ENCODE measurements around the gene ALKBH7. TPM values are rescaled to one million over a fixed set of nuclear protein-coding genes. Genes with fewer than 3 reads are reported as not detected.

Gene ALKBH7
- total RNA-seq, 1 experiment from 2014 or later, result 27.2 TPM

DNA sequence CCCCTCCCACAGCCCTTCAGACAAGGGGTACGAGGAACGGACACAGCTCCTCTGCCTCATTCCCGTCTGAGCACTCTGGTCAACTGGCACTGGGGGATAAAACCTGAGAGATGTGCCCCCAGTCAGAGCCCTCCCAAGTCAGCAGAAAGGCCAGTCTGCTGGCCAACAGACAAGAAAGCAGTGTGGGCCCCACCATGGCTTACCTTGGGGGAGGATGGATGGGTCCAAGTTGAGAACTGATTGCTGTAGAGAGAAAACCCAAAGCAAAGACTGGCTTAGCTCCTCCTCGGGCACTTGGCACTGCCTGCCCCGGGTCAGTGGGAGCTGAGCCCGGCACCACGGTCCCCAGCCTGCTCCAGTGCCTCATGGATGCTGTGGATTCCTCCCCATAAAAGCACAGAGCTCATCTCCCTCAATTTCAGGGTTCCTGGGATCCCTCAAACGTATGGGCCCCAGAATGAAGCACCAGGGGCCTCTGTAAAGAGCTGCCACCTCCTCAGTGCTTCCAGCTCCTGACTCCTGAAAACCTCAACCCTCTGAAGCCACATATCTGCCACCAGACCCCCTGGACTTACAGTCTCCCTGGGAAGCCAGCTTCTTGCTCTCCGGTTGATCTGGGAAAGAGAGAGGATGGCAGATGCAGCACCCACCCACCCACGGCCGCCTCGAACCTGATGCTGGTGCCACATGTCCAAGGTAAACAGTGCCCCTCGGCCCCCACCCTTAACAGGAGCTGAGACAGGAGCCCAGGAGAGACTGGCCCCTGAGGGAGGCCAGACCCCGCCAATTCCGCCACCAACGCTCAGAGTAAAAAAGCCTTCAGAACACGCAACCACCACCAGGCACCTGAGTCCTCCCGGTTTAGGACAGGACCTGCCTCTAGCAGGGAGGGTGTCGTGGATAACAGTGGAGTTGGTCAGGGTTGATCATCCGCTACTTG, 48.8 kb downstream of the ALKBH7 start:
- intact Hi-C loops (cut with micrococcal nuclease; ENCODE audit: unreplicated experiment), result no loop called here
- Mint-ChIP-seq H3K27me3 (ENCODE audit: unreplicated experiment) (no peaks in the 10 kb centered on the region), H3K9me3 (ENCODE audit: low read depth, unreplicated experiment) (no peaks in the 10 kb centered on the region), H3K36me3 (ENCODE audit: insufficient read depth, unreplicated experiment) (peaks cover 46% of the 10 kb centered on the region), H3K27ac (ENCODE audit: unreplicated experiment) (no peak overlapping the region), H3K4me3 (ENCODE audit: low read depth, unreplicated experiment) (no peak overlapping the region), H3K4me1 (ENCODE audit: low read depth, unreplicated experiment) (no peaks in the 10 kb centered on the region)
- no TSS peak for BruUV-seq (replicated peaks)
- DNase-seq, result no peak
- CTCF ChIA-PET, result interaction anchor here (0.6 kb wide), 1 partner anchor 713 kb away, joined by 4 read pairs; no protein-coding TSS in a partner anchor
- TF ChIP-seq CTCF (IDR thresholded peaks at IDR 0.05; ENCODE audit: unreplicated experiment), result no peak

DNA sequence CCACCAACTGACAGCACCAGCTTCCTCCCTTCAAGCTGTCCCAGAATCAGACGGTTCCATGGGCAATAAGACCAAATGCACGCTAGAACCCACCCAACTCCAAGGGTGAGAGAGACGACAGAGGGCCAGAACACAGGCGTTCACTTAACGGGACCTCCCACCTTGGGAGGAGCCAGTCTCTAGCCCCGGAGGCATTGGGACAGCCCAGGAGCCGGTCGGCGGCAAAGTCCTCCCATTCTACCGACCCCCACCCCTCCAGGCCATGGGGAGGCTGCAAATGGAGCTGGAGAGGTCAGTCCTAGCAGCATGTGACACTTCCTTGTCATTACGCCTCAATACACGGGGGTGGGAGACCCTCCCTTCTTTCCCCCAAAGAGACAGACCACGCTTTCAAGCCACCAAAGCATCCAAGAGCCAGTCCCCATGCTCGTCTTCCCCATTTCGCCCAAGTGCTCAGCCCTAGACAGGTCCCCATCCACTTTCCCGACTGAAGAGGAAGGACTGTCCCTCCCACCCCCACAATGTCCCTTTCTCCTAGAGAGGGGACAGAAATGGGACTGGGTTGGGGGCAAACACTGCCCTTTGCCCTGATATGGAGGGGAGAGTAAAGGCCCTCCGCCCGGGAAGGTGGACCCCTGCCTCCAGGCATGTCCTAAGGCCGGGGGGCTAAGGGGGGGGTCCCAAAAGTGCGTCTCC, 51.1 kb downstream of the ALKBH7 start:
- Mint-ChIP-seq H3K4me1 (ENCODE audit: low read depth, unreplicated experiment) (no peaks in the 10 kb centered on the region), H3K36me3 (ENCODE audit: insufficient read depth, unreplicated experiment) (peaks cover 40% of the 10 kb centered on the region), H3K27me3 (ENCODE audit: unreplicated experiment) (no peaks in the 10 kb centered on the region), H3K4me3 (ENCODE audit: low read depth, unreplicated experiment) (peak overlapping the region; percentile 87), H3K9me3 (ENCODE audit: low read depth, unreplicated experiment) (no peaks in the 10 kb centered on the region), H3K27ac (ENCODE audit: unreplicated experiment) (peak overlapping the region; percentile 39)
- no TSS peak for BruUV-seq (replicated peaks)
- peak; percentile 34 for DNase-seq
- no peak for TF ChIP-seq CTCF (IDR thresholded peaks at IDR 0.05; ENCODE audit: unreplicated experiment)
- CTCF ChIA-PET, result no interaction called here
- intact Hi-C loops (cut with micrococcal nuclease; ENCODE audit: unreplicated experiment), result no loop called here

DNA sequence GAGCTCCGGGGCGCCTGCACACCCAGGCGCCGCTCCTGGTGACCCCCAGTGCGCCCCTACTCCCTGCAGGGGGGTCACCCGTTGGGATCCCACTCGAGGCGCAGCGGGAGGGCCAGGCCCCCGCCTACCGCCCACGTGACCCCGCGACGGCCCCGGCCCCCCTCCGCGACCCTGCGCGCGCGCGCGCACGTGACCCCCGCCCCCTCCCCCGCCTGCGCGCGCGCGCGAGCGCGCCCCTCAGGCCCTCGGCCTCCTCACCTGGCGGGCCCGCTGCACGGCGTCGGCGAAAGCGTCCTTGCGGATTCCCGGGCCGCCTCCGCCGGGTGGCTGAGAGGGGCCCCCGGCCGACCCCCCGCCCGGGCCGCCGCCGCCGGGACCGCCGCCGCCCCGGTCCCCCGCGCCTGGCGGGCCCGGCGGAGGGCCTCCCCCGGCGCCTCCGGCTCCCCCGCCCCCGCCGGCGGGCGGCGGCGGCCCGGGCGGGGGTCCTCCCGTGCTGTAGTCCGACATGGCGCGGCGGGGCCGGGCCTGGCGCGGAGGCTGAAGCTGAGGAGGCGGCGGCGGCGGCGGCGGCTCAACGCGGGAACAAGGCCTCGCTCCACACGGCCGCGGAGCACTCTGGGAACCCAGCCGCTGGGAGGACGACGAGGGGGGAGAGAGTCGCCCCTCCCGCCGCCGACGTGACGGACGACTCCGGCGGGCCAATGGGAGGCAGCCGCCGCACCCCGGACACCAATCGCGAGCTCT, 51.8 kb downstream of the ALKBH7 start, which contains the start of gene KHSRP:
Gene KHSRP (minus strand): TSS at position 617 of the 744 bp plus-strand sequence. CDS start 110 bp downstream, at position 507.
- no peak for DNase-seq
- CTCF ChIA-PET, result no interaction called here
- BruUV-seq (replicated peaks), result no TSS peak
- H3K27ac Mint-ChIP-seq (ENCODE audit: unreplicated experiment), result peak within 1 kb of the TSS; percentile 99
- TF ChIP-seq CTCF (IDR thresholded peaks at IDR 0.05; ENCODE audit: unreplicated experiment), result no peak
- intact Hi-C loops (cut with micrococcal nuclease; ENCODE audit: unreplicated experiment), result no loop called here
- H3K4me3 Mint-ChIP-seq (ENCODE audit: low read depth, unreplicated experiment), result peak within 1 kb of the TSS; percentile 87
- peaks cover 34% of the 10 kb centered on the region for H3K36me3 Mint-ChIP-seq (ENCODE audit: insufficient read depth, unreplicated experiment)
- no peaks in the 10 kb centered on the region for H3K4me1 Mint-ChIP-seq (ENCODE audit: low read depth, unreplicated experiment)
- H3K27me3 Mint-ChIP-seq (ENCODE audit: unreplicated experiment), result no peaks in the 10 kb centered on the region
- H3K9me3 Mint-ChIP-seq (ENCODE audit: low read depth, unreplicated experiment), result no peaks in the 10 kb centered on the region

Small RNA genes lying within 50 kb of the gene (microRNA-seq; reads per million reads assigned to microRNA genes)
- 13.4 reads per million, percentile 38 among the genes with 10 or more reads in this experiment for gene MIR3940
- not detected for gene MIR6790
- gene MIR6885, result 3.2 reads per million

Other genes with a start within 250 kb of the ALKBH7 start
- gene ACSBG2, start 237.1 kb upstream of the ALKBH7 start, total RNA-seq (2022), result not detected in 2 replicates
- gene MLLT1, start 92.8 kb upstream of the ALKBH7 start, total RNA-seq (2022), result 45.8 and 49.8 TPM in 2 replicates
- not detected in 2 replicates for gene ACER1, start 39.2 kb upstream of the ALKBH7 start, total RNA-seq (2022)
- gene CLPP, start 11.3 kb upstream of the ALKBH7 start, total RNA-seq (2022), result 50.4 and 53.4 TPM in 2 replicates
- gene PSPN, start 3.1 kb downstream of the ALKBH7 start, total RNA-seq (2022), result 1.7 and 2.4 TPM in 2 replicates
- gene GTF2F1, start 20.4 kb downstream of the ALKBH7 start, total RNA-seq (2022), result 39.2 and 40.9 TPM in 2 replicates
- gene KHSRP, start 52.0 kb downstream of the ALKBH7 start, total RNA-seq (2022), result 297 and 307 TPM in 2 replicates
- gene SLC25A41, start 61.0 kb downstream of the ALKBH7 start, total RNA-seq (2022), result 1.4 and 2.9 TPM in 2 replicates
- 67.6 and 78.7 TPM in 2 replicates for gene SLC25A23, start 87.0 kb downstream of the ALKBH7 start, total RNA-seq (2022)
- gene CRB3, start 91.5 kb downstream of the ALKBH7 start, total RNA-seq (2022), result 45.6 and 47.6 TPM in 2 replicates
- not detected in 2 replicates for gene DENND1C, start 109.0 kb downstream of the ALKBH7 start, total RNA-seq (2022)
- gene TUBB4A, start 129.5 kb downstream of the ALKBH7 start, total RNA-seq (2022), result 1.4 and 1.5 TPM in 2 replicates
- 0.92 and 1.6 TPM in 2 replicates for gene TNFSF9, start 158.2 kb downstream of the ALKBH7 start, total RNA-seq (2022)
- gene CD70, start 218.4 kb downstream of the ALKBH7 start, total RNA-seq (2022), result 0.68 TPM in 1 of 2 replicates, not detected in the other